Left ventricle myocardium inferior (tissue), 1 donor: ENCODE measurements around the gene RUNX2. TPM values are rescaled to one million over a fixed set of nuclear protein-coding genes. Genes with fewer than 3 reads are reported as not detected.

Experiments used
- DNase-seq: peaks from one replicate; pipeline ENCODE4 v3.0.0-alpha.2; 2020
- H3K27ac ChIP-seq: fragments of 200-600 bp; replicated peaks from 2 replicates; pipeline ENCODE4 v1.8.0; 2021
- H3K27me3 ChIP-seq: fragments of 200-600 bp; 2 replicates; pipeline ENCODE4 v1.8.0; 2021; ENCODE audit warnings: low read depth
- H3K36me3 ChIP-seq: fragments of 200-600 bp; 2 replicates; pipeline ENCODE4 v1.8.0; 2021
- H3K4me1 ChIP-seq: fragments of 200-600 bp; 2 replicates; pipeline ENCODE4 v1.8.0; 2021
- H3K4me3 ChIP-seq: fragments of 200-600 bp; 2 replicates; pipeline ENCODE4 v1.8.0; 2021; ENCODE audit warnings: mild to moderate bottlenecking, moderate library complexity
- H3K9me3 ChIP-seq: fragments of 200-600 bp; replicated peaks from 2 replicates; pipeline ENCODE4 v1.8.0; 2021
- intact Hi-C: fragments of 100-400 bp; cut with micrococcal nuclease; formaldehyde crosslinking; loops from one replicate; pipeline ENCODE4 v1.11.0; 2022
- total RNA-seq: library from RNA; stranded (reverse); fragmentation: NEBNext Ultra II Directional; extraction: Animal tissue kit (Norgen Biotek cat#: 25700); gene quantifications from one replicate; pipeline ENCODE4 v1.2.1, GENCODE V29; 2021
- TF ChIP-seq, protein P1 (sequence below): fragments of 200-600 bp; IDR thresholded peaks from 2 replicates; pipeline ENCODE4 v1.8.0; 2021; ENCODE audit warnings: antibody characterized with exemption, mild to moderate bottlenecking, borderline replicate concordance
- donor health status: DM: no; HTN: yes; CAD: no; lungs with severe emphysema.

RUNX2 gene
- total RNA-seq, 1 donor from 2014 or later: 0.38 TPM

DNA sequence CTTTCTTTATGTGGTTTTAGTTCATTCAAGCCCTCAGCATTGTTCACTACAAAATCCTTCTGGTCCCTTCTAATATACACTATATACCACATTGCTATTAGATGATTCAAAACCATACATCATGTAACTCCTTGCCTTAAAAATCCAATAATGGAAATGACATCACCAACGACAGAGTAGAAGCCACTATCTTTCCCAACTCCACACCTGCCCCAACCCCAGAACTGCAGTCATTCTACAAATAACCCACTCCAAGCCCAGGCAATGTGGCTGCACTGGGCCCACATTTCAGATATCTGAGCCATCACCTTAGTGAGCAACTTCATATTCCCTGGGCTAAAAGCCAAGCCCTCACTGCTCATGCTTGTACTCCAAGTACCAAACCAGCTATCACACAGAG lies 22.6 kb upstream of the RUNX2 start:
- TF ChIP-seq, protein P1, sequence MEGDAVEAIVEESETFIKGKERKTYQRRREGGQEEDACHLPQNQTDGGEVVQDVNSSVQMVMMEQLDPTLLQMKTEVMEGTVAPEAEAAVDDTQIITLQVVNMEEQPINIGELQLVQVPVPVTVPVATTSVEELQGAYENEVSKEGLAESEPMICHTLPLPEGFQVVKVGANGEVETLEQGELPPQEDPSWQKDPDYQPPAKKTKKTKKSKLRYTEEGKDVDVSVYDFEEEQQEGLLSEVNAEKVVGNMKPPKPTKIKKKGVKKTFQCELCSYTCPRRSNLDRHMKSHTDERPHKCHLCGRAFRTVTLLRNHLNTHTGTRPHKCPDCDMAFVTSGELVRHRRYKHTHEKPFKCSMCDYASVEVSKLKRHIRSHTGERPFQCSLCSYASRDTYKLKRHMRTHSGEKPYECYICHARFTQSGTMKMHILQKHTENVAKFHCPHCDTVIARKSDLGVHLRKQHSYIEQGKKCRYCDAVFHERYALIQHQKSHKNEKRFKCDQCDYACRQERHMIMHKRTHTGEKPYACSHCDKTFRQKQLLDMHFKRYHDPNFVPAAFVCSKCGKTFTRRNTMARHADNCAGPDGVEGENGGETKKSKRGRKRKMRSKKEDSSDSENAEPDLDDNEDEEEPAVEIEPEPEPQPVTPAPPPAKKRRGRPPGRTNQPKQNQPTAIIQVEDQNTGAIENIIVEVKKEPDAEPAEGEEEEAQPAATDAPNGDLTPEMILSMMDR: no peak
- H3K9me3 ChIP-seq: peaks cover 17% of the 10 kb centered on the region
- H3K27ac ChIP-seq: no peak overlapping the region
- H3K27me3 ChIP-seq: no peaks in the 10 kb centered on the region
- no peaks in the 10 kb centered on the region for H3K4me1 ChIP-seq
- peaks cover 5% of the 10 kb centered on the region for H3K36me3 ChIP-seq
- intact Hi-C loops: no loop called here
- H3K4me3 ChIP-seq: no peak overlapping the region
- DNase-seq: no peak

DNA sequence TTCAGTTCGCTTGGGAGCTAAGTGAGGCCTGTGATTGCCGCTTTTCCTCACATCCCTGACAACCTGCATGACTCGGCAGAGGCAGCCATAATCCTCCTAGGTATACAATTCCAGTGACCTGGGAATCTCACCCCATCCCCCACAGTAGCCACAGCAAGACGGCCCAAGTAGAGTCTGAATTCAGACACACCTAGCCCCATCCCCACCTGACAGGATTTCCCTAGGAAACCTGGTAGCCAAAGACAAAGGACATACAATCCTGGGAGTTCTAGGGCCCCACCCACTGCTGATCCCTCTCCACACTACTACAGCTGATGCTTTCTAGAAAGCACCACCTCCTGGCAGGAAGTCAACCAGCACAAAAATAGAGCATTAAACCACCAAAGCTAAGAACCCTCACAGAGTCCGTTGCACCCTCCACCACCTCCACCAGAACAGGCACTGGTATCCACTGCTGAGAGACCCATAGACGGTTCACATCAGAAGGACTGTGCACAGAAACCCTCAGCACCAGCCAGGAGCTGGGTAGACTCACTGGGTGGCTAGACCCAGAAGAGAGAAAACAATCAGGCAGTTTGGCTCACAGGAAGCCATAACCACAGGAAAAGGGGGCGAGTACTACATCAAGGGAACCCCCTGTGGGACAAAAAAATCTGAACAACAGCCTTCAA lies 17.9 kb upstream of the RUNX2 start:
- no peak for DNase-seq
- intact Hi-C loops: no loop called here
- peak overlapping the region; percentile 22 for H3K27ac ChIP-seq
- peaks cover 4% of the 10 kb centered on the region for H3K9me3 ChIP-seq
- TF ChIP-seq, protein P1: no peak
- H3K4me3 ChIP-seq: no peak overlapping the region
- H3K36me3 ChIP-seq: peaks cover 5% of the 10 kb centered on the region
- no peaks in the 10 kb centered on the region for H3K27me3 ChIP-seq
- H3K4me1 ChIP-seq: no peaks in the 10 kb centered on the region

DNA sequence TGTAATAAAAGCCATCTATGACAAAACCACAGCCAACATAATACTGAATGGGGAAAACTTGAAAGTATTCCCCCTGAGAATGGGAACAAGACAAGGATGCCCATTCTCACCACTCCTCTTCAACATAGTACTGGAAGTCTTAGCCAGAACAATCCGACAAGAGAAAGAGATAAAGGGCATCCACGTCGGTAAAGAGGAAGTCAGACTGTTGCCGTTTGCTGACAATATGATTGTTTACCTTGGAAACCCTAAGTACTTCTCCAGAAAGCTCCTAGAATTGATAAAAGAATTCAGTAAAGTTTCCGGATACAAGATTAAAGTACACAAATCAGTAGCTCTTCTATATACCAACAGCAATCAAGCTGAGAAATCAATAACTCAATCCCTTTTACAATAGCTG lies 14.0 kb upstream of the RUNX2 start:
- H3K4me3 ChIP-seq: no peak overlapping the region
- TF ChIP-seq, protein P1: no peak
- H3K36me3 ChIP-seq: no peaks in the 10 kb centered on the region
- H3K27me3 ChIP-seq: no peaks in the 10 kb centered on the region
- no peaks in the 10 kb centered on the region for H3K4me1 ChIP-seq
- H3K27ac ChIP-seq: no peak overlapping the region
- DNase-seq: no peak
- H3K9me3 ChIP-seq: peaks cover 6% of the 10 kb centered on the region
- intact Hi-C loops: no loop called here

DNA sequence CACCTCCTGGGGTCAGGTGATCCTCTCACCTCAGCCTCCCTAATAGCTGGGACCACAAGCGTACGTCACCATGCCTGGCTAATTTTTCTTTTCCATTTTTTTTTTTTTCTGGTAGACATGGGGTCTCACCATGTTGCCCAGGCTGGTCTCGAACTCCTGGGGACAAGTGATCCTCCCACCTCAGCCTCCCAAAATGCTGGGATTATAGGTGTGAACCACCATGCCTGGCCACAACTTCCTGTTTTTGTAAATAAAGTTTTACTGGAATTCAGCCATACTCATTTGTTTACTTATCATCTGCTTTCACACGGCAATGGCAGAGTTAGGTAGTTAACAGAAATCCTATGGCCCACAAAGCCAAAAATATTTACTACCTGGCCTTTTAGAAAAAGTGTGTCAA lies 7.8 kb upstream of the RUNX2 start:
- TF ChIP-seq, protein P1: no peak
- DNase-seq: no peak
- no peaks in the 10 kb centered on the region for H3K27me3 ChIP-seq
- H3K36me3 ChIP-seq: no peaks in the 10 kb centered on the region
- H3K27ac ChIP-seq: no peak overlapping the region
- no peak overlapping the region for H3K4me3 ChIP-seq
- H3K4me1 ChIP-seq: no peaks in the 10 kb centered on the region
- peaks cover 6% of the 10 kb centered on the region for H3K9me3 ChIP-seq
- intact Hi-C loops: no loop called here

DNA sequence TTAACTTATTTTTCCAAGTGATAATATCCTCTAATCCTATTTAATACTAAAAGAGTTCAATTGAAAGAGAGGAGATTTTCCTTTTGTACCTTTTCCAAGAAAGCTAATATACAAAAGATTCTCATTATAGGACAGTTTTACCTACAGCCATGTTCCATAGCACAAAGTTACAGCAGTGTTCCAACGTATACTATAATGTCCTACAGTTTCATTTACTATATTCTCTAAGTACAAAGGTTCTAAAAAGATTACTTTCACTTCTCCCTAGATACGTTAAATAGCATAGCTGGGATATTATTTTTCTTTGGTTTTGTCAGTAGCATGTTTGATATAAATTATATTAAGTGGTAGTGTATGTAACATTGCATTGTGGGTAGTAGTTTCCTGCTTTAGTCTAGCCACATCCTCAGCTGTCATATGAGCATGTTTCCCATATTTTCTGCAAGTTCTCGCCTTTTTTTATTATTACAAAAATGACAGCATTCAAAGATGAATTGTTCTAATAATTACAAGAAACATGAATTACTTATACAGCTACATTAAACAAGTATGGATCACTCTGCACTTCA lies 4.4 kb upstream of the RUNX2 start:
- Histone ChIP-seq H3K4me1 (no peaks in the 10 kb centered on the region), H3K27me3 (no peaks in the 10 kb centered on the region), H3K27ac (no peak overlapping the region), H3K9me3 (no peaks in the 10 kb centered on the region), H3K4me3 (no peak overlapping the region), H3K36me3 (no peaks in the 10 kb centered on the region)
- TF ChIP-seq, protein P1: no peak
- intact Hi-C loops: no loop called here
- DNase-seq: no peak
